PC-3 (cell line): Measurements from ENCODE around the gene CUTA. TPM values are rescaled to one million over a fixed set of nuclear protein-coding genes. Genes with fewer than 3 reads are reported as not detected.

Source experiments
- ATAC-seq: fragments of 200-7000 bp; cut with Tn5 transposase; 2 replicates; pipeline ENCODE4 v1.9.1; 2020; ENCODE audit warnings: mild to moderate bottlenecking, moderate library complexity
- BruUV-seq: library from RNA; stranded (reverse); fragments of 400-500 nt; replicated peaks from 2 replicates; lab custom pipeline; 2021; lab: Mats Ljungman, UMichigan
- CTCF ChIA-PET: fragments of 300-600 bp; sonication (Branson Sonifier 250); formaldehyde crosslinking; loops from one replicate; lab custom pipeline; 2022; ENCODE audit warnings: antibody characterized with exemption; lab: Charles Lee
- POLR2A ChIA-PET: fragments of 300-600 bp; sonication (Branson Sonifier 250); formaldehyde crosslinking; loops from one replicate; lab custom pipeline; 2022; ENCODE audit warnings: antibody characterized with exemption; ENCODE audit not compliant: unreplicated experiment; lab: Charles Lee
- DNase-seq: peaks from one replicate; pipeline ENCODE4 v3.0.0-alpha.2; 2015
- H2AFZ ChIP-seq: fragments of 300-600 bp; sonication (generic); 2 replicates; pipeline ENCODE4 v1.6.0; 2016; ENCODE audit warnings: antibody characterized with exemption, low read length
- H3F3A ChIP-seq: fragments of 300-600 bp; sonication (generic); one replicate; pipeline ENCODE4 v1.6.0; 2017; ENCODE audit warnings: antibody characterized with exemption, low read length, control low read depth, mild to moderate bottlenecking; ENCODE audit not compliant: unreplicated experiment
- H3K27ac ChIP-seq: fragments of 300-600 bp; sonication (generic); 2 replicates; pipeline ENCODE4 v1.5.1; 2016; ENCODE audit warnings: mild to moderate bottlenecking, low read length
- H3K27me3 ChIP-seq: fragments of 300-600 bp; sonication (generic); 2 replicates; pipeline ENCODE4 v1.6.1; 2016; ENCODE audit warnings: low read length, mixed read lengths
- H3K36me3 ChIP-seq: fragments of 300-600 bp; sonication (generic); 2 replicates; pipeline ENCODE4 v1.6.1; 2016; ENCODE audit warnings: low read depth, mixed run types, low read length, mixed read lengths
- H3K4me1 ChIP-seq: fragments of 300-600 bp; sonication (generic); 2 replicates; pipeline ENCODE4 v1.5.1; 2016; ENCODE audit warnings: low read length; ENCODE audit not compliant: insufficient read depth
- H3K4me2 ChIP-seq: fragments of 300-600 bp; sonication (generic); 2 replicates; pipeline ENCODE4 v1.6.0; 2016; ENCODE audit warnings: low read length
- H3K4me3 ChIP-seq: fragments of 300-600 bp; sonication (generic); 2 replicates; pipeline ENCODE4 v1.5.1; 2016; ENCODE audit warnings: mild to moderate bottlenecking, low read length, mixed read lengths
- H3K79me2 ChIP-seq: fragments of 300-600 bp; sonication (generic); 2 replicates; pipeline ENCODE4 v1.6.1; 2017; ENCODE audit warnings: low read length, mixed read lengths
- H3K9ac ChIP-seq: fragments of 300-600 bp; sonication (generic); 2 replicates; pipeline ENCODE4 v1.6.0; 2016; ENCODE audit warnings: mild to moderate bottlenecking, low read length
- H3K9me2 ChIP-seq: fragments of 300-600 bp; sonication (generic); replicated peaks from 2 replicates; pipeline ENCODE4 v1.6.1; 2016; ENCODE audit warnings: mixed run types, low read length, mixed read lengths
- H3K9me3 ChIP-seq: fragments of 300-600 bp; sonication (generic); 2 replicates; pipeline ENCODE4 v1.6.1; 2016; ENCODE audit warnings: low read length, mixed read lengths
- H4K20me1 ChIP-seq: fragments of 300-600 bp; sonication (generic); 2 replicates; pipeline ENCODE4 v1.6.1; 2016; ENCODE audit warnings: low read length, mixed read lengths
- CTCF ChIP-seq: fragments of 300-600 bp; sonication (generic); conservative IDR thresholded peaks from 2 replicates; pipeline ENCODE4 v1.5.1; 2017; ENCODE audit warnings: antibody characterized with exemption, low read depth, mild to moderate bottlenecking, low read length
- EZH2 ChIP-seq: fragments of 300-600 bp; sonication (generic); IDR thresholded peaks from one replicate; pipeline ENCODE4 v1.6.1; 2017; ENCODE audit warnings: antibody characterized with exemption, mild to moderate bottlenecking, low read length; ENCODE audit not compliant: unreplicated experiment
- EZH2phosphoT487 ChIP-seq: fragments of 300-600 bp; sonication (generic); IDR thresholded peaks from 2 replicates; pipeline ENCODE4 v1.6.1; 2018; ENCODE audit warnings: mild to moderate bottlenecking, antibody characterized with exemption, low read length, borderline replicate concordance
- intact Hi-C: fragments of 100-400 bp; cut with micrococcal nuclease; formaldehyde crosslinking; loops from 2 replicates; pipeline ENCODE4 v1.9.0; 2023
- total RNA-seq: library from RNA; depleted of rRNA; stranded (reverse); fragments of >200 nt; gene quantifications from 2 replicates; pipeline ENCODE4 v1.2.3, GENCODE V29; 2014

Gene CUTA
- total RNA-seq, 1 experiment from 2014 or later, result 242 TPM

- Histone ChIP-seq H4K20me1 (no peaks in the 10 kb centered on the region), H3K27me3 (no peaks in the 10 kb centered on the region), H3K27ac (no peak overlapping the region), H3K9ac (no peak overlapping the region), H3K4me2 (no peak overlapping the region), H3K4me1 (no peaks in the 10 kb centered on the region), H2AFZ (no peak overlapping the region), H3F3A (no peaks in the 10 kb centered on the region), H3K79me2 (no peaks in the 10 kb centered on the region), H3K9me3 (no peaks in the 10 kb centered on the region), H3K9me2 (no peaks in the 10 kb centered on the region), H3K36me3 (no peaks in the 10 kb centered on the region), H3K4me3 (no peak overlapping the region)
- ChIA-PET POLR2A (no interaction called here), CTCF (no interaction called here)
- TF ChIP-seq CTCF, result no peak
- TF ChIP-seq EZH2, result no peak
- TF ChIP-seq EZH2phosphoT487, result no peak
- ATAC-seq, result no peak
- no TSS peak for BruUV-seq
- no peak for DNase-seq
- intact Hi-C loops, result no loop called here
Observed at GRCh38 chr6:33437666-33438065, 19.8 kb upstream of the CUTA start.

- no peak overlapping the region for H3K4me3 ChIP-seq
- DNase-seq (no peak), ATAC-seq (no peak)
- CTCF ChIA-PET, result no interaction called here
- H3K27ac ChIP-seq, result no peak overlapping the region
- H3K9me3 ChIP-seq, result no peaks in the 10 kb centered on the region
- POLR2A ChIA-PET, result no interaction called here
- BruUV-seq, result no TSS peak
- no peak overlapping the region for H3K4me2 ChIP-seq
- H3K27me3 ChIP-seq, result no peaks in the 10 kb centered on the region
- TF ChIP-seq EZH2 (no peak), CTCF (no peak), EZH2phosphoT487 (no peak)
- H4K20me1 ChIP-seq, result no peaks in the 10 kb centered on the region
- intact Hi-C loops, result no loop called here
- H3K9ac ChIP-seq, result no peak overlapping the region
- H2AFZ ChIP-seq, result no peak overlapping the region
- H3K9me2 ChIP-seq, result no peaks in the 10 kb centered on the region
- H3F3A ChIP-seq, result no peaks in the 10 kb centered on the region
- no peaks in the 10 kb centered on the region for H3K79me2 ChIP-seq
- H3K36me3 ChIP-seq, result no peaks in the 10 kb centered on the region
- H3K4me1 ChIP-seq, result no peaks in the 10 kb centered on the region
Observed at GRCh38 chr6:33434961-33435360, 17.1 kb upstream of the CUTA start.

GRCh38 chr6:33433544-33434191, 15.8 kb upstream of the CUTA start:
- no peak overlapping the region for H3K9ac ChIP-seq
- no TSS peak for BruUV-seq
- H3K4me1 ChIP-seq, result peaks cover 2% of the 10 kb centered on the region; the same call in 1 of the 2 replicates
- H2AFZ ChIP-seq, result no peak overlapping the region
- no peak for ATAC-seq
- ChIA-PET CTCF (no interaction called here), POLR2A (interaction anchor here (0.6 kb wide), 1 partner anchor 69 kb away, joined by 14 read pairs; no protein-coding TSS in a partner anchor)
- no peak overlapping the region for H3K27ac ChIP-seq
- H3K79me2 ChIP-seq, result no peaks in the 10 kb centered on the region
- intact Hi-C loops, result no loop called here
- no peak for DNase-seq
- no peaks in the 10 kb centered on the region for H3F3A ChIP-seq
- H3K9me2 ChIP-seq, result no peaks in the 10 kb centered on the region
- no peaks in the 10 kb centered on the region for H4K20me1 ChIP-seq
- no peak overlapping the region for H3K4me3 ChIP-seq
- H3K27me3 ChIP-seq, result no peaks in the 10 kb centered on the region
- TF ChIP-seq CTCF, result no peak
- no peak for TF ChIP-seq EZH2
- TF ChIP-seq EZH2phosphoT487, result no peak
- H3K4me2 ChIP-seq, result no peak overlapping the region
- H3K36me3 ChIP-seq, result no peaks in the 10 kb centered on the region
- no peaks in the 10 kb centered on the region for H3K9me3 ChIP-seq
